ENCODE results near the gene NSRP1. TPM values are rescaled to one million over a fixed set of nuclear protein-coding genes. Genes with fewer than 3 reads are reported as not detected.

NSRP1 gene
- polyA plus RNA-seq, 1 donor from 2014 or later, result 8.6 TPM

GRCh38 chr17:30224419-30224960 is 107.9 kb downstream of the NSRP1 start:
- TF ChIP-seq SMC3 (conservative IDR thresholded peaks at IDR 0.05; ENCODE audit: poor library complexity) (no peak), CTCF (IDR thresholded peaks at IDR 0.05; ENCODE audit: poor library complexity, severe bottlenecking) (no peak), REST (IDR thresholded peaks at IDR 0.05; ENCODE audit: borderline replicate concordance) (no peak), MXI1 (conservative IDR thresholded peaks at IDR 0.05; ENCODE audit: poor library complexity, severe bottlenecking) (no peak), TAF1 (IDR thresholded peaks at IDR 0.05; ENCODE audit: low read depth) (no peak), EZH2 (IDR thresholded peaks at IDR 0.05; ENCODE audit: borderline replicate concordance, insufficient read depth, low read length, poor library complexity, severe bottlenecking) (no peak), RAD21 (conservative IDR thresholded peaks at IDR 0.05) (no peak), EP300 (conservative IDR thresholded peaks at IDR 0.05; ENCODE audit: poor library complexity, severe bottlenecking) (no peak), POLR2AphosphoS5 (IDR thresholded peaks at IDR 0.05) (no peak)
- Histone ChIP-seq H3K4me2 (ENCODE audit: low read length) (no peak overlapping the region), H3K79me2 (replicated peaks; ENCODE audit: insufficient read depth, low read length) (no peaks in the 10 kb centered on the region), H3K36me3 (ENCODE audit: insufficient read depth, low read length) (no peaks in the 10 kb centered on the region), H2AFZ (ENCODE audit: low read depth, low read length) (no peak overlapping the region), H4K20me1 (ENCODE audit: insufficient read depth) (no peaks in the 10 kb centered on the region), H3K9ac (ENCODE audit: low read length) (no peak overlapping the region), H3K27me3 (ENCODE audit: insufficient read depth, low read depth, low read length) (no peaks in the 10 kb centered on the region), H3K4me3 (ENCODE audit: low read length) (no peak overlapping the region), H3F3A (ENCODE audit: insufficient read depth, low read length, poor library complexity, severe bottlenecking) (no peaks in the 10 kb centered on the region), H3K9me2 (ENCODE audit: insufficient read depth, low read length) (no peaks in the 10 kb centered on the region), H3K9me3 (ENCODE audit: low read length) (no peaks in the 10 kb centered on the region), H3K27ac (ENCODE audit: low read length) (no peak overlapping the region)

GRCh38 chr17:30225112-30225511 is 108.5 kb downstream of the NSRP1 start:
- Histone ChIP-seq H2AFZ (ENCODE audit: low read depth, low read length) (no peak overlapping the region), H4K20me1 (ENCODE audit: insufficient read depth) (no peaks in the 10 kb centered on the region), H3K9ac (ENCODE audit: low read length) (no peak overlapping the region), H3K27ac (ENCODE audit: low read length) (no peak overlapping the region), H3K4me3 (ENCODE audit: low read length) (no peak overlapping the region), H3K4me2 (ENCODE audit: low read length) (no peak overlapping the region), H3K79me2 (replicated peaks; ENCODE audit: insufficient read depth, low read length) (no peaks in the 10 kb centered on the region), H3K27me3 (ENCODE audit: insufficient read depth, low read depth, low read length) (no peaks in the 10 kb centered on the region), H3K36me3 (ENCODE audit: insufficient read depth, low read length) (no peaks in the 10 kb centered on the region), H3K9me3 (ENCODE audit: low read length) (no peaks in the 10 kb centered on the region), H3F3A (ENCODE audit: insufficient read depth, low read length, poor library complexity, severe bottlenecking) (no peaks in the 10 kb centered on the region), H3K9me2 (ENCODE audit: insufficient read depth, low read length) (no peaks in the 10 kb centered on the region)
- TF ChIP-seq POLR2AphosphoS5 (IDR thresholded peaks at IDR 0.05) (no peak), SMC3 (conservative IDR thresholded peaks at IDR 0.05; ENCODE audit: poor library complexity) (no peak), MXI1 (conservative IDR thresholded peaks at IDR 0.05; ENCODE audit: poor library complexity, severe bottlenecking) (no peak), TAF1 (IDR thresholded peaks at IDR 0.05; ENCODE audit: low read depth) (no peak), EZH2 (IDR thresholded peaks at IDR 0.05; ENCODE audit: borderline replicate concordance, insufficient read depth, low read length, poor library complexity, severe bottlenecking) (no peak), CTCF (IDR thresholded peaks at IDR 0.05; ENCODE audit: poor library complexity, severe bottlenecking) (no peak), REST (IDR thresholded peaks at IDR 0.05; ENCODE audit: borderline replicate concordance) (no peak), RAD21 (conservative IDR thresholded peaks at IDR 0.05) (no peak), EP300 (conservative IDR thresholded peaks at IDR 0.05; ENCODE audit: poor library complexity, severe bottlenecking) (no peak)

Measured in neural cell (in vitro differentiated cells).